ENCODE results near the gene SYCP2L. TPM values are rescaled to one million over a fixed set of nuclear protein-coding genes. Genes with fewer than 3 reads are reported as not detected.
"Not testable (repeated sequence)": the region's sequence is repeated elsewhere in the genome, so short reads cannot be mapped to it uniquely, and the experiment has no call there.

The SYCP2L gene
- total RNA-seq, 2 donors from 2014 or later = 0.71 to 1.1 TPM

- no peak for DNase-seq (ENCODE audit: low spot score)
- intact Hi-C loops (cut with DNase I) = no loop called here
Observed at GRCh38 chr6:10991115-10991514, 104.3 kb downstream of the SYCP2L start.

- intact Hi-C loops (cut with DNase I) = no loop called here
- DNase-seq (ENCODE audit: low spot score) = no peak
Observed at GRCh38 chr6:10993896-10994295, 107.0 kb downstream of the SYCP2L start.

GRCh38 chr6:10995114-10995707, 108.4 kb downstream of the SYCP2L start:
- no peak for DNase-seq (ENCODE audit: low spot score)
- intact Hi-C loops (cut with DNase I) = no loop called here

- no peak for DNase-seq (ENCODE audit: low spot score)
- intact Hi-C loops (cut with DNase I) = no loop called here
Observed at GRCh38 chr6:10999994-11000393, 113.1 kb downstream of the SYCP2L start.

DNA sequence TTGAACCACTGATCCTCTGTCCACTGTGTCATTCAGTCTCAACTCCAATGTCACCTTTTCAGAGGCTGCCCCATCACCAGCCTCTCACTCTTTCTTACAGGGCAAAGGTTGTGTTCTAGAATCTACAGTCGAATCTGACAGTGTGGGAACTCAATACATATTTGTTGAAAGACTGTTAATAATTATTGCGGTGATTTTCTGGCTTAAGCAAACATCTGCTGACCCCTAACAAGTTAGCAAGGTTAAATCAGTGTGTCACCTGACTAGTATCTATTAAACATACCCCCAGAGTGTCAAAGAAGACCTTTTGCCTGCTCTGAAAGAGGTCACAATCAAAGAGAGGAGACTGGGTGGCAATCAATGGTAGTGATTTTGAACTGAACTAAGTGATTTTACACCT, 115.3 kb downstream of the SYCP2L start:
- DNase-seq (ENCODE audit: low spot score) = no peak
- intact Hi-C loops (cut with DNase I) = no loop called here

DNA sequence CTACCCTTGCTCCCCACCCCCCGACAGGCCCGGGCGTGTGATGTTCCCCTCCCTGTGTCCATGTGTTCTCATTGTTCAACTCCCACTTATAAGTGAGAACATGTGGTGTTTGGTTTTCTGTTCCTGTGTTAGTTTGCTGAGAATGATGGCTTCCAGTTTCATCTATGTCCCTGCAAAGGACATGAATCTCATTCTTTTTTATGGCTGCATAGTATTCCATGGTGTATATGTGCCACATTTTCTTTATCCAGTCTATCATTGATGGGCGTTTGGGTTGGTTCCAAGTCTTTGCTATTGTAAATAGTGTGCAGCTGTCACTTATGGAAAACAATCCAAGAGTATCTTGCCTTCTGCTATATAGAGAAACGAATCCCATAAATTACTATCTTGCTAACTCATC, 116.4 kb downstream of the SYCP2L start:
- intact Hi-C loops (cut with DNase I); DNase-seq (ENCODE audit: low spot score): not testable (repeated sequence)

GRCh38 chr6:11006061-11006460, 119.2 kb downstream of the SYCP2L start:
- DNase-seq (ENCODE audit: low spot score) = no peak
- intact Hi-C loops (cut with DNase I) = no loop called here

DNA sequence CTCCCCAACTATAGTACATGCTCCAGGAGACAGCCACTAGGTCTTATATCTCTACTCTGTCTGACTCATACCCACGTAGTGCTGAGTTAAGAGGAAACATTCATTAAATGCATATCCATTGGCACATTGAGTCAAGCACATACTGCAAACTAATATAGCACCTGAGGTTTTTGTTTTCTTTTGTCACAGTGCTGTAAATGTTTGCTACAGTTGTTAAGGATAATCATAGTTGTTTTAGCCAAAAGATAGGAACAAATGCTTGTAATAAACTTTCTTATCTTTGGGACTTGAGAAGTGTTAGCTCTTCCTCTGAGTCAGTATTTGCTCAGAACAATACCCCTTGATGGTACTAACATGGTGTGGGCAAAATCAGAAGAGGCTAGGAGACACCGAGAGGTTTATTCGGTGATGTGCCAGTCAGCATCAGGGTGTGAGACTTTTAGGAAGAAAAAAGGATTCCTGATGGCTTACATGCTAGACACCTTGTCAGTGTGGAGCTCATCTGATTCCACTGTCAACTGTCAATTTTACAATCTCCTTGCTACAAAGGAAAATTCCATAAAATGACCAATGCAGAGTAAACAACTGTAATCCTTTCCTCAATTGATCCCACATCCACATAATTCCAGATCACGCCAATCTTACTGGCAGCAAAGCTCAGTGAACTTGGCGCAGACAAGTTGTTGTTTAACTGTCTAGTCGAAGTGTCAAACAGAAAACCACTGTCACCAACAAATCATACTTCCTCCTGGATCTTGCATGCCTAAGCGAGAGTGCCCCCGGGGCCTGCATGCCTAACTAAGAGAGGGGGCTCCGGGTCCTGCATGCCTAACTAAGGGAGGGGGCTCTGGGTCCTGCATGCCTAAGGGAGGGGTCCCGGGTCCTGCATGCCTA, 121.1 kb downstream of the SYCP2L start:
- intact Hi-C loops (cut with DNase I) = no loop called here

GRCh38 chr6:11008821-11009220, 122.0 kb downstream of the SYCP2L start:
- intact Hi-C loops (cut with DNase I) = no loop called here
- DNase-seq (ENCODE audit: low spot score) = no peak

More for the DNA sequence above, 121.1 kb downstream of the SYCP2L start:
- no peak for DNase-seq (ENCODE audit: low spot score)

GRCh38 chr6:11009353-11009752, 122.5 kb downstream of the SYCP2L start:
- intact Hi-C loops (cut with DNase I) = no loop called here
- DNase-seq (ENCODE audit: low spot score) = no peak

- DNase-seq (ENCODE audit: low spot score) = no peak
- intact Hi-C loops (cut with DNase I) = no loop called here
Observed at GRCh38 chr6:11011787-11012234, 125.0 kb downstream of the SYCP2L start.

DNA sequence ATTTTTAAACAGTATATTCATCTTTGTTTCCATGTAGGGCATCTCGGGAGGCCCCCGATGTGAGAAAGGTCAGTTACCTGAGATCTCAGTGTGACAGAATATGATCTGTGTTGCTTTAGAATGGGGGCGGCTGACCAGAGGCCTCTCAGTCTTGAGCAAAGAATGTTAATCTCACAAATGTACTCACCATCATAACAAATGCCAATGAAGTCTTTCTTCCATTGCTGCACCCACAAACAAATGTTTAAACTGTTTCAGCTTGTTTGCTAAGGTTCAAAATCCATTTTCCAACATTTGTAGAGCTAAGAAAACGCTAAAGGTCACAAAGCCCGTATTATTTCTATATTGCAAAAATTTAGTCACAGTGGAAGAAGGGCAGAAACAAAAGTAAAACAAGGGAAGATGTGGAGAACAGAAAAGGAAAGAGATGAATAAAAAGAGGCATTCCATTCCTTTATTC, 125.5 kb downstream of the SYCP2L start:
- intact Hi-C loops (cut with DNase I) = no loop called here
- no peak for DNase-seq (ENCODE audit: low spot score)

DNA sequence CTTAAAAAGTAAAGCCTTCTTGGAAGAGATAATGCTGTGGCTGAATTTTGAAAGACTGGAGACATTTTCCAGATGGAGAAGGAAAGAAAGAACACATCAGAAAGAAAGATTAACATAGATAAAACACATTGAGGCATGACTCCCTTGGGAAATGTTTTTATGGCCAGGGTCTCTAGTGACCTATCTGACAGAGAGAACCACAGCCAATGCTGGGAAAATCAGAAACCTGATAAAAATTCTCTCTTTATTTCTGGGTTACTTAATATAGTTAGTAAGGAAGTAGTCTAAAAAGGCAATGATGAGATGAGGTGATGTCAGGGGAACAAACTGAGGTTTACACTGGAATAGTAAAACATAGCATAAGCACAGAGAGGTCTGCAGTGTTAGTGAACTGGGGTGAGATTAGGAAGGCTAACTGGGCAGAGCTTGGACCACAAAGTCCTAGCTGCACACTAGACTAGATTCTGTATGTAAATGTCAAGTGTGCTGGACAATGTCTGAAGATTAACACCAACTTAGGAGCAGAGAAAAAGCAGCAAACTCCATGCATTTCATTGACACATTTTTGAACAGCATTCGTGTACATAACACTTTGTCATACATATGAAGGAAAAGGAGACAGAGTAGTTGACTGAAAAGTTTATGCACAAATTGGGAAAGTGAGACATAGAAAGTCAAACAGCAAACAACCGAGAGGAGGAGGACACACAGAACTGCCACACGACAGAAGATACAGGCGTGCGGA, 126.3 kb downstream of the SYCP2L start:
- intact Hi-C loops (cut with DNase I) = no loop called here
- no peak for DNase-seq (ENCODE audit: low spot score)

GRCh38 chr6:11013721-11014070, 126.8 kb downstream of the SYCP2L start:
- DNase-seq (ENCODE audit: low spot score) = no peak
- intact Hi-C loops (cut with DNase I) = no loop called here

GRCh38 chr6:11015102-11015501, 128.2 kb downstream of the SYCP2L start:
- no peak for DNase-seq (ENCODE audit: low spot score)

GRCh38 chr6:11016452-11016851, 129.6 kb downstream of the SYCP2L start:
- intact Hi-C loops (cut with DNase I) = no loop called here
- no peak for DNase-seq (ENCODE audit: low spot score)

More at GRCh38 chr6:11015102-11015501, 128.2 kb downstream of the SYCP2L start:
- intact Hi-C loops (cut with DNase I) = no loop called here

DNA sequence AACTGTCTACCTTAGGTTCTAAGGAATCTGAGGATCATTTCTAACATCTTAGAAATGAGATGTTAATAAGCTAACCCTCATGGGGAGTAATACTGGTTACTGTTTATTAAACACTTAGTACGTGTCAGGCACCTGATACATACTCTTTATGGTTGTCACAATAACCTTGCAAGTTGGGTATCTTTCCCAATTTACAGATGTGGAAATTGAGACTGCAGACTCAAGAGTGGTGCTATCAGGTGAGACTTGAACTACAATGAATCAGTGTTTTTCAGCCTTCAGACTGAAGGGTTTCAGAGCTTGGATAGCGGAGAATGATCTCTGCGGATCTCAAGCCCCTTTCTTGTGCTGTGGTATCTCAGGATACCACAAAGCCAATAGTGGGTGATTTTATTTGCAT, 130.2 kb downstream of the SYCP2L start:
- intact Hi-C loops (cut with DNase I) = no loop called here
- no peak for DNase-seq (ENCODE audit: low spot score)

GRCh38 chr6:11018225-11018624, 131.4 kb downstream of the SYCP2L start:
- intact Hi-C loops (cut with DNase I) = no loop called here
- no peak for DNase-seq (ENCODE audit: low spot score)

DNA sequence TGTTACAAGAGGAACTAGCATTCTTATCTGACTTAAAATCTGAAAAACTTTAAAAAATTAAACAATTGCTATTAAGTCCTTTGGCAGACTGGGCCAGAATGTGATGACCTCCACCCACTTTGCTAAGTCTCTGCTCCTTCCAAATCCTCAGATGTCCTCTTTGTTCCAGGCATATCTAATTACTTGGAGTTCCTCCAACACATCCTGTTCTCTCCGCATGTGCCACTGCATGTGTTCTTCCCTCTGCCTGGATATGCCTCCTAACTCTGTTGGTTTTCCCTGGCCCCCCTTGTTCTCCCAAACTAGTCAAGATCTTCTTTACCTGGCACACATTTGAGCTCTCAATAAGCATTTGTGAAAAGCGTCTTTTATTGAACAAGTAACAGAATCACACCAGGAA, 134.2 kb downstream of the SYCP2L start:
- no peak for DNase-seq (ENCODE audit: low spot score)
- intact Hi-C loops (cut with DNase I) = no loop called here

GRCh38 chr6:11021714-11022113, 134.9 kb downstream of the SYCP2L start:
- no peak for DNase-seq (ENCODE audit: low spot score)
- intact Hi-C loops (cut with DNase I) = no loop called here
